GM23338 (cell line): ENCODE results near the gene DMWD. TPM values are rescaled to one million over a fixed set of nuclear protein-coding genes. Genes with fewer than 3 reads are reported as not detected.

ENCODE experiments used
- ATAC-seq: fragments of 200-7000 bp; cut with Tn5 transposase; 3 replicates; pipeline ENCODE4 v1.9.1; 2020
- DNase-seq: peaks from one replicate; pipeline ENCODE4 v3.0.0-alpha.2; 2015; ENCODE audit warnings: low spot score
- H2AFZ ChIP-seq: fragments of 200-600 bp; sonication (generic); 2 replicates; pipeline ENCODE4 v1.8.0; 2016; ENCODE audit warnings: antibody characterized with exemption, mild to moderate bottlenecking, moderate library complexity
- H3F3A ChIP-seq: fragments of 200-600 bp; sonication (generic); replicated peaks from 2 replicates; pipeline ENCODE4 v1.8.0; 2017; ENCODE audit warnings: antibody characterized with exemption, mixed run types, low read depth
- H3K27ac ChIP-seq: fragments of 200-600 bp; sonication (generic); 2 replicates; pipeline ENCODE4 v1.6.1; 2016; ENCODE audit warnings: low read depth
- H3K27me3 ChIP-seq: fragments of 200-600 bp; sonication (generic); 2 replicates; pipeline ENCODE4 v1.8.0; 2016; ENCODE audit warnings: mild to moderate bottlenecking, mixed run types, moderate library complexity; ENCODE audit not compliant: insufficient read depth
- H3K36me3 ChIP-seq: fragments of 200-600 bp; sonication (generic); 2 replicates; pipeline ENCODE4 v1.8.0; 2016; ENCODE audit warnings: mild to moderate bottlenecking; ENCODE audit not compliant: insufficient read depth
- H3K4me1 ChIP-seq: fragments of 200-600 bp; sonication (generic); 2 replicates; pipeline ENCODE4 v1.8.0; 2016; ENCODE audit warnings: mild to moderate bottlenecking, moderate library complexity; ENCODE audit not compliant: insufficient read depth
- H3K4me2 ChIP-seq: fragments of 200-600 bp; sonication (generic); 2 replicates; pipeline ENCODE4 v1.7.1; 2017; ENCODE audit warnings: mixed run types
- H3K4me3 ChIP-seq: fragments of 200-600 bp; sonication (generic); 2 replicates; pipeline ENCODE4 v1.6.1; 2016; ENCODE audit warnings: mixed run types
- H3K79me2 ChIP-seq: fragments of 200-600 bp; sonication (generic); replicated peaks from 2 replicates; pipeline ENCODE4 v1.8.0; 2017; ENCODE audit warnings: mild to moderate bottlenecking; ENCODE audit not compliant: insufficient read depth
- H3K9me2 ChIP-seq: fragments of 200-600 bp; sonication (generic); 2 replicates; pipeline ENCODE4 v1.8.0; 2017; ENCODE audit not compliant: insufficient read depth
- H4K20me1 ChIP-seq: fragments of 200-600 bp; sonication (generic); replicated peaks from 2 replicates; pipeline ENCODE4 v1.8.0; 2017; ENCODE audit warnings: mild to moderate bottlenecking; ENCODE audit not compliant: insufficient read depth
- H3K27ac Mint-ChIP-seq: 2 replicates; pipeline ENCODE4 v1.8.0; 2020; ENCODE audit warnings: inconsistent platforms, mild to moderate bottlenecking, moderate library complexity, mixed read lengths
- H3K27me3 Mint-ChIP-seq: 3 replicates; pipeline ENCODE4 v1.8.0; 2022; ENCODE audit warnings: low read depth, mild to moderate bottlenecking, moderate library complexity, mixed read lengths, inconsistent platforms; ENCODE audit not compliant: insufficient read depth, poor library complexity
- H3K36me3 Mint-ChIP-seq: 3 replicates; pipeline ENCODE4 v1.8.0; 2021; ENCODE audit warnings: low read depth, mild to moderate bottlenecking, inconsistent platforms, moderate library complexity, mixed read lengths
- H3K4me1 Mint-ChIP-seq: 3 replicates; pipeline ENCODE4 v1.8.0; 2020; ENCODE audit warnings: mild to moderate bottlenecking, inconsistent platforms, mixed read lengths
- H3K4me3 Mint-ChIP-seq: 3 replicates; pipeline ENCODE4 v1.8.0; 2021; ENCODE audit warnings: moderate library complexity, mild to moderate bottlenecking, inconsistent platforms, mixed read lengths
- H3K9me3 Mint-ChIP-seq: 3 replicates; pipeline ENCODE4 v1.8.0; 2020; ENCODE audit warnings: moderate library complexity, mild to moderate bottlenecking, inconsistent platforms, mixed read lengths
- CREB1 ChIP-seq: fragments of 250-450 bp; sonication (Bioruptor Pico); IDR thresholded peaks from 2 replicates; pipeline ENCODE4 v1.5.0; 2020; ENCODE audit warnings: low read depth, mild to moderate bottlenecking, moderate library complexity
- EZH2 ChIP-seq: fragments of 200-600 bp; sonication (generic); IDR thresholded peaks from one replicate; pipeline ENCODE4 v1.8.0; 2017; ENCODE audit warnings: antibody characterized with exemption, mild to moderate bottlenecking, low read depth; ENCODE audit not compliant: unreplicated experiment
- EZH2phosphoT487 ChIP-seq: fragments of 200-600 bp; sonication (generic); IDR thresholded peaks from one replicate; pipeline ENCODE4 v1.8.1; 2018; ENCODE audit warnings: antibody characterized with exemption; ENCODE audit not compliant: unreplicated experiment
- JUNB ChIP-seq: IDR thresholded peaks from one replicate; pipeline ENCODE4 v1.6.1; 2016; ENCODE audit warnings: antibody characterized with exemption; ENCODE audit not compliant: unreplicated experiment
- NANOG ChIP-seq: IDR thresholded peaks from 2 replicates; pipeline ENCODE4 v1.6.1; 2016; ENCODE audit warnings: antibody characterized with exemption, borderline replicate concordance
- POLR2AphosphoS5 ChIP-seq: IDR thresholded peaks from 2 replicates; pipeline ENCODE4 v1.6.1; 2016; ENCODE audit warnings: antibody characterized with exemption, low read depth
- STAT1 ChIP-seq: IDR thresholded peaks from one replicate; pipeline ENCODE4 v1.6.1; 2016; ENCODE audit warnings: antibody characterized with exemption; ENCODE audit not compliant: unreplicated experiment
- polyA plus RNA-seq: library from polyadenylated mRNA; unstranded; fragments of >200 nt; fragmentation: Nextera tagmentation; extraction: Ambion mirVana; gene quantifications from 2 replicates; pipeline ENCODE4 v1.2.1, GENCODE V29; 2016
- total RNA-seq: library from RNA; depleted of rRNA; stranded (reverse); fragments of >200 nt; shearing (Covaris generic); gene quantifications from 2 replicates; pipeline ENCODE4 v1.2.3, GENCODE V29; 2014
- TF ChIP-seq, protein P1 (sequence below): IDR thresholded peaks from one replicate; pipeline ENCODE4 v1.6.1; 2018; ENCODE audit warnings: antibody characterized with exemption; ENCODE audit not compliant: unreplicated experiment
- TF ChIP-seq, protein P2 (sequence below): IDR thresholded peaks from 2 replicates; pipeline ENCODE4 v1.6.1; 2016; ENCODE audit warnings: antibody characterized with exemption

Gene DMWD
- total and polyA plus RNA-seq, 2 experiments from 2014 or later: 12.1 to 45.6 TPM

DNA sequence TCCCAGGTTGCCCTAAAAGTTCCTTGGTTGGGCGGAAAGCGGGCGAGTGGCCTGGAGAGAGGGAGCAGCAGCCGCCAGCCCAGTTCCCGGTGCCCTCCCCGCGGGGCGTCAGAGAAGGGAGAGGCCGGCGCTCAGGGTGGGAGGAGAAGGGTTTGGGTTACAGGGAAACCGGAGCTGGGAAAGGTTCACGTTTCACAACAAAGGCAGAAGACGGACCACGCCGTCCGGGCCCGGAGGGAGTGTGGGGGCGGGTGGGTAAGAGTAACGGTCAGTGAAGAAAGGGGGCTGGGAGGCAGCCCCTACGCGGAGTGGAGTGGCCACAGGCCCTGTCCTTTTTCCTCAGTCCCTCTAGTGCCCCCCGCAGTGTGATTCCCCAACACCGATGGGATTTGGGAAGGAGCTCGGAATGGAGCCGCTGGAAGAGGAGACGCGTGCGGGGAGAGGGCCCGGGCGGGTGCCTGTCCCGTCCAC, 25.2 kb downstream of the DMWD start:
- Histone ChIP-seq H3K4me3 (peak overlapping the region; percentile 83), H2AFZ (no peak overlapping the region), H3F3A (peaks cover 18% of the 10 kb centered on the region), H3K79me2 (no peaks in the 10 kb centered on the region), H3K4me2 (peak overlapping the region; percentile 94), H3K9me2 (no peaks in the 10 kb centered on the region), H3K36me3 (no peaks in the 10 kb centered on the region), H3K4me1 (peaks cover 40% of the 10 kb centered on the region), H3K27me3 (no peaks in the 10 kb centered on the region), H3K27ac (no peak overlapping the region), H4K20me1 (no peaks in the 10 kb centered on the region; the same call in 1 of the 2 replicates)
- H3K27ac Mint-ChIP-seq: no peak overlapping the region; the same call in 1 of the 2 replicates
- ATAC-seq (peak; percentile 2), DNase-seq (peak; percentile 79)
- no peaks in the 10 kb centered on the region for H3K9me3 Mint-ChIP-seq
- H3K27me3 Mint-ChIP-seq: peaks cover 35% of the 10 kb centered on the region
- H3K4me1 Mint-ChIP-seq: peaks cover 31% of the 10 kb centered on the region
- peak overlapping the region; percentile 86 for H3K4me3 Mint-ChIP-seq
- TF ChIP-seq POLR2AphosphoS5 (peak; percentile 29; the same call in 1 of the 2 replicates), JUNB (no peak)
- peaks cover 10% of the 10 kb centered on the region for H3K36me3 Mint-ChIP-seq

DNA sequence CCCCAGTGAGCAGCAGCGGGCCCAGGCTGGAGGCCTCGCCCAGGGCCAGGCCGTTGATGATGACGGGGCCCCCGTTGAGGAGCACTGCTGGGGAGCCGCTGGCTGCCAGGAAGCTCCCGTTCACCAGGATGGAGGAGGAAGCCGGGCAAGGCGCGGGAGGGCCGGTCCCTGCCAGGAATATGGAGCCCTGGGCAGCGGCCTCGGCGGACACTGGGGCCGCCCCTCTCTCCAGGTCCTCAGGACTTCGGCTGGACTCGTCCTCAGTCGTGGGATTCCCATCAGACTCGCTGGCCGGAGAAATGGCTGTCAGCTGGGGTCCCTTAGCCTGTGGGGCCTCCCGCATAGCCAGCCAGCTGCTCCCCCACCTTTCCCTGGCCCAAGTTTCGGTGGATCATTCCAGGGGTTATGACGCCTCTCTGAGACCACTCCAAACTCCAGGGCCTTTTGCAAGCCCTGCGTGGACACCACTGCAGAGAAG, 25.7 kb downstream of the DMWD start:
- Histone ChIP-seq H3F3A (peaks cover 18% of the 10 kb centered on the region), H3K27ac (no peak overlapping the region), H4K20me1 (no peaks in the 10 kb centered on the region; the same call in 1 of the 2 replicates), H3K27me3 (no peaks in the 10 kb centered on the region), H3K79me2 (no peaks in the 10 kb centered on the region), H3K4me1 (peaks cover 40% of the 10 kb centered on the region), H3K36me3 (no peaks in the 10 kb centered on the region), H3K4me2 (peak overlapping the region; percentile 94), H3K9me2 (no peaks in the 10 kb centered on the region), H3K4me3 (peak overlapping the region; percentile 83), H2AFZ (no peak overlapping the region)
- H3K4me3 Mint-ChIP-seq: peak overlapping the region; percentile 86
- no peak for TF ChIP-seq JUNB
- TF ChIP-seq, protein P1, sequence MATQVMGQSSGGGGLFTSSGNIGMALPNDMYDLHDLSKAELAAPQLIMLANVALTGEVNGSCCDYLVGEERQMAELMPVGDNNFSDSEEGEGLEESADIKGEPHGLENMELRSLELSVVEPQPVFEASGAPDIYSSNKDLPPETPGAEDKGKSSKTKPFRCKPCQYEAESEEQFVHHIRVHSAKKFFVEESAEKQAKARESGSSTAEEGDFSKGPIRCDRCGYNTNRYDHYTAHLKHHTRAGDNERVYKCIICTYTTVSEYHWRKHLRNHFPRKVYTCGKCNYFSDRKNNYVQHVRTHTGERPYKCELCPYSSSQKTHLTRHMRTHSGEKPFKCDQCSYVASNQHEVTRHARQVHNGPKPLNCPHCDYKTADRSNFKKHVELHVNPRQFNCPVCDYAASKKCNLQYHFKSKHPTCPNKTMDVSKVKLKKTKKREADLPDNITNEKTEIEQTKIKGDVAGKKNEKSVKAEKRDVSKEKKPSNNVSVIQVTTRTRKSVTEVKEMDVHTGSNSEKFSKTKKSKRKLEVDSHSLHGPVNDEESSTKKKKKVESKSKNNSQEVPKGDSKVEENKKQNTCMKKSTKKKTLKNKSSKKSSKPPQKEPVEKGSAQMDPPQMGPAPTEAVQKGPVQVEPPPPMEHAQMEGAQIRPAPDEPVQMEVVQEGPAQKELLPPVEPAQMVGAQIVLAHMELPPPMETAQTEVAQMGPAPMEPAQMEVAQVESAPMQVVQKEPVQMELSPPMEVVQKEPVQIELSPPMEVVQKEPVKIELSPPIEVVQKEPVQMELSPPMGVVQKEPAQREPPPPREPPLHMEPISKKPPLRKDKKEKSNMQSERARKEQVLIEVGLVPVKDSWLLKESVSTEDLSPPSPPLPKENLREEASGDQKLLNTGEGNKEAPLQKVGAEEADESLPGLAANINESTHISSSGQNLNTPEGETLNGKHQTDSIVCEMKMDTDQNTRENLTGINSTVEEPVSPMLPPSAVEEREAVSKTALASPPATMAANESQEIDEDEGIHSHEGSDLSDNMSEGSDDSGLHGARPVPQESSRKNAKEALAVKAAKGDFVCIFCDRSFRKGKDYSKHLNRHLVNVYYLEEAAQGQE: no peak
- no peak for TF ChIP-seq POLR2AphosphoS5
- no peak for TF ChIP-seq STAT1
- TF ChIP-seq EZH2: no peak
- TF ChIP-seq CREB1: no peak
- no peak for TF ChIP-seq NANOG
- no peak for TF ChIP-seq EZH2phosphoT487
- TF ChIP-seq, protein P2, sequence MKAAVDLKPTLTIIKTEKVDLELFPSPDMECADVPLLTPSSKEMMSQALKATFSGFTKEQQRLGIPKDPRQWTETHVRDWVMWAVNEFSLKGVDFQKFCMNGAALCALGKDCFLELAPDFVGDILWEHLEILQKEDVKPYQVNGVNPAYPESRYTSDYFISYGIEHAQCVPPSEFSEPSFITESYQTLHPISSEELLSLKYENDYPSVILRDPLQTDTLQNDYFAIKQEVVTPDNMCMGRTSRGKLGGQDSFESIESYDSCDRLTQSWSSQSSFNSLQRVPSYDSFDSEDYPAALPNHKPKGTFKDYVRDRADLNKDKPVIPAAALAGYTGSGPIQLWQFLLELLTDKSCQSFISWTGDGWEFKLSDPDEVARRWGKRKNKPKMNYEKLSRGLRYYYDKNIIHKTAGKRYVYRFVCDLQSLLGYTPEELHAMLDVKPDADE: no peak
- H3K27me3 Mint-ChIP-seq: peaks cover 30% of the 10 kb centered on the region
- DNase-seq (no peak), ATAC-seq (no peak)
- H3K36me3 Mint-ChIP-seq: peaks cover 4% of the 10 kb centered on the region; the same call in 2 of the 3 replicates
- no peaks in the 10 kb centered on the region for H3K9me3 Mint-ChIP-seq
- H3K27ac Mint-ChIP-seq: no peak overlapping the region
- peaks cover 28% of the 10 kb centered on the region for H3K4me1 Mint-ChIP-seq
